Measurements from ENCODE around the gene L3MBTL3.
"Not testable (repeated sequence)": the region's sequence is repeated elsewhere in the genome, so short reads cannot be mapped to it uniquely, and the experiment has no call there.

Gene L3MBTL3

DNA sequence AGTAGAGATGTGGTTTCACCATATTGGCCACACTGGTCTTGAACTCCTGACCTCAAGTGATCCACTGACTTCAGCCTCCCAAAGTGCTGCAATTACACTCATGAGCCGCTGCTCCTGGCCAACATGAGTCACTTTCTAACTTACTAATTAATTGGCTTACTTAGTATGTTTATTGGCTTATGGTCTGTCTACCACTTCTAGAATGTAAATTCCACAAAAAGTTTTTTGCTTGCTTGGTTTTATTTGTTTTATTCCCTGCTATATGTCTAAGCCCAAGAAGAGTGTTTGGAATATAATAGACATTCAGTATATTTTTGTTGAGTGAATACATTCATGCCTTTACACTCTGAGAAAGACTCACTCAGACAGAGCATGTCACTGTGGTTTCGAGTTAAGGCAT is 118.4 kb downstream of the L3MBTL3 start:
- no peak overlapping the region for H3K27ac ChIP-seq
- TF ChIP-seq, protein P1, sequence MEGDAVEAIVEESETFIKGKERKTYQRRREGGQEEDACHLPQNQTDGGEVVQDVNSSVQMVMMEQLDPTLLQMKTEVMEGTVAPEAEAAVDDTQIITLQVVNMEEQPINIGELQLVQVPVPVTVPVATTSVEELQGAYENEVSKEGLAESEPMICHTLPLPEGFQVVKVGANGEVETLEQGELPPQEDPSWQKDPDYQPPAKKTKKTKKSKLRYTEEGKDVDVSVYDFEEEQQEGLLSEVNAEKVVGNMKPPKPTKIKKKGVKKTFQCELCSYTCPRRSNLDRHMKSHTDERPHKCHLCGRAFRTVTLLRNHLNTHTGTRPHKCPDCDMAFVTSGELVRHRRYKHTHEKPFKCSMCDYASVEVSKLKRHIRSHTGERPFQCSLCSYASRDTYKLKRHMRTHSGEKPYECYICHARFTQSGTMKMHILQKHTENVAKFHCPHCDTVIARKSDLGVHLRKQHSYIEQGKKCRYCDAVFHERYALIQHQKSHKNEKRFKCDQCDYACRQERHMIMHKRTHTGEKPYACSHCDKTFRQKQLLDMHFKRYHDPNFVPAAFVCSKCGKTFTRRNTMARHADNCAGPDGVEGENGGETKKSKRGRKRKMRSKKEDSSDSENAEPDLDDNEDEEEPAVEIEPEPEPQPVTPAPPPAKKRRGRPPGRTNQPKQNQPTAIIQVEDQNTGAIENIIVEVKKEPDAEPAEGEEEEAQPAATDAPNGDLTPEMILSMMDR (IDR thresholded peaks at IDR 0.05), result no peak
- no peak for TF ChIP-seq ZFX (IDR thresholded peaks at IDR 0.05; ENCODE audit: borderline replicate concordance)

DNA sequence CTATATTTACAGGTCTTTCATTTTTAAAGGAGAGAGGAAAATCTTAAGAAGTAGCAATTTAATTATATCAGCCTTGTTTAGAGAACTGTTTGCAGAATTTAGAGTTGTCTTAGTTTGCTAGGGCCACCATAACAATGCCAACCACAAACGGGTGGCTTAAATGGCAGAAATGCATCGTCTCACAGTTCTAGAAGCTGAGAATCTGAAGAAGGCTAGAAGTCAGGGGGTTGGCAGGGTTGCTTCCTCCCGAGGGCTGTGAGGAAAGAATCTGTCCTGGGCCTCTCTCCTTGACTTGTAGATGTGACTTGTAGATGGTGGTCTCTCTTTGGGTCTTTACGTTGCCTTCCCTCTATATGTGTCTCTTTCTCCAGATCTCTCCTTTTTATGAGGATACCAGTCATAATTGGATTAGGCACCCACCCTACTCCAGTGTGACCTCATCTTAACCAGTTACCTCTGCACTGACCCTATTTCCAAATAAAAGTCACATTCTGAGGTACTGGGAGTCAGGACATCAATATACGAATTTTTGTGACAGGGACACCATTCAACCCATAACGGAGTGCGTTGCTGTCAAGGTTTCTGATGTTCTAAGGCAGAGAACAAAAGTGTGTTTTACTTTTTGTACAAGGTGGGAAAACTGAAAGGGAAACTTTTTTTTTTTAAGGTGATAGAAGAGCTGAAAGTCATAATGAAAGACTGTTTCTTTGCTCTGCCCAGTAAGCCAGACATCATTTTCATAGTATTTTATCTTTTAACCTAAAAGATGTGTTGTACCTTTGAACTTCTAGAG is 119.9 kb downstream of the L3MBTL3 start:
- TF ChIP-seq, protein P1 (IDR thresholded peaks at IDR 0.05), result no peak
- TF ChIP-seq ZFX (IDR thresholded peaks at IDR 0.05; ENCODE audit: borderline replicate concordance), result no peak
- no peak overlapping the region for H3K27ac ChIP-seq

DNA sequence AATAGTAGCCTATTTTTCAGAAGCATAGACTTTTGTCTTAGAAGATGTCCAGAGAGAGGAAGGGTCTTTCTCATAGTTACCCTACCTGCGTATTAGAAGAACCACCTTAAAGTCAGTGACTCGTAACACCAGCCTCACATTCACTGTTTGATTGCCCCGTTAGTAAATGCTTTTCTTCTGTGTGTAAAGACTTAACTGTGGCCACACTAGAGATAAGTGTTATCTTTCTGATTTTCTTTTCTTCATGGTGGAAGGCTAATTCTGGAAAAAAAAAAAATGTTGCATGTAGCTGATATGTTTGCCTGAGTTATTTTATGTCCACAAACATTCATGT is 120.5 kb downstream of the L3MBTL3 start:
- no peak for TF ChIP-seq ZFX (IDR thresholded peaks at IDR 0.05; ENCODE audit: borderline replicate concordance)
- TF ChIP-seq, protein P1 (IDR thresholded peaks at IDR 0.05), result no peak
- no peak overlapping the region for H3K27ac ChIP-seq

DNA sequence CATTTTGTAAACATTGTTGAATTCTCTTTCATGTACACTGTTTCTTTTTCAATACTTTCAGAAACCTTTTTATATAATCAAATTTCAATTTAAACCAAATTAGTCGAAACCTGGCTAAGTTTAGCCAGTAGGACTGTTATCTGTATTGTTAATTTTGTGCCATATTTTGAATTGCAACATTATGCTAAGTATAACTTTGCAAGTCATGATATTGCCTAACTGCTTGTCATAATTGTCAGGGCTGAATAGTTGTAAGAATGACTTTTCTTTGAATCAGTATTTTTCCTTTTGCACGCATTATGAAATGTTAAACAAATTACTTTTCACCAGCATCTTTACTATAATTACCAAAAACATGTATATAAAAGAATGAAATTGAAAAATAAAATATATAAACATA is 121.7 kb downstream of the L3MBTL3 start:
- TF ChIP-seq ZFX (IDR thresholded peaks at IDR 0.05; ENCODE audit: borderline replicate concordance), result no peak
- TF ChIP-seq, protein P1 (IDR thresholded peaks at IDR 0.05), result no peak
- no peak overlapping the region for H3K27ac ChIP-seq

DNA sequence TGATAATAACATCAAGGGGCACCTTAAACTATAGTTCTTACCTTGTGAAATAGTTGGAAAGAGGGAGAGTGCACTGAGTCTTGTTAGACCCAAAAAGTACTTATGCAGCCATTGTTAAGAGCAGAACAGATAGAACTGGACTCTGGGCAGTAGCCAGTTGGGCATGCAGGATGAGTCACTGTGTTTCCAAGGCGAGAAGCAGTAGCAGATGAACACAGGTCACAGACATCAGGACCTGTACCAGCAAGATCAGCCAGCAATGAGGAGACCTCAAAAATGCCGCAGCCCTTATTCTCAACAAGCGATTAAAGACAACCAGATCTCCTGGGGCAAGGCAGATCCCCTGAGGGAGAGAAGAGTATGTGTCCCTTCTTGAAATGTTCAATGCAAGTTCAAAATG is 125.3 kb downstream of the L3MBTL3 start:
- TF ChIP-seq, protein P1 (IDR thresholded peaks at IDR 0.05), result no peak
- TF ChIP-seq ZFX (IDR thresholded peaks at IDR 0.05; ENCODE audit: borderline replicate concordance), result no peak
- H3K27ac ChIP-seq, result no peak overlapping the region

DNA sequence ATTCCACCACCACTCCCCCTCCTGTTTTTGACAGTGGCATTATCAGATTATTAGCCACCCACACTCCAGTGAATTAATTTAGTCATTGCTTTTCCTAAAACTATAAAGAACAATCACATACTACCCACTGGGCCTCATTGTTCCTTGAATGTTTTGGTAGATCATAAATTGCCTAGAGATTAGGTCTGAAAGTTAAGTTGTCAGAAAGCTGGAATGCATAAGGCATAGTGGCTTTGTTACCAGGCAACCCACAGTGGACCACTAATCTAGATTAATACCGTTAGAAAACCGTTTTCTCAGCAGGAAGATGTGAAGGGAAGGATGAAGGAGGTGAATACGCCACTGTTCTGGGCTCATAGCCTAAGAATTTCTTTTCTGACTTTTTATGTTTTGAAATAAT is 128.7 kb downstream of the L3MBTL3 start:
- TF ChIP-seq, protein P1 (IDR thresholded peaks at IDR 0.05), result no peak
- TF ChIP-seq ZFX (IDR thresholded peaks at IDR 0.05; ENCODE audit: borderline replicate concordance), result no peak

DNA sequence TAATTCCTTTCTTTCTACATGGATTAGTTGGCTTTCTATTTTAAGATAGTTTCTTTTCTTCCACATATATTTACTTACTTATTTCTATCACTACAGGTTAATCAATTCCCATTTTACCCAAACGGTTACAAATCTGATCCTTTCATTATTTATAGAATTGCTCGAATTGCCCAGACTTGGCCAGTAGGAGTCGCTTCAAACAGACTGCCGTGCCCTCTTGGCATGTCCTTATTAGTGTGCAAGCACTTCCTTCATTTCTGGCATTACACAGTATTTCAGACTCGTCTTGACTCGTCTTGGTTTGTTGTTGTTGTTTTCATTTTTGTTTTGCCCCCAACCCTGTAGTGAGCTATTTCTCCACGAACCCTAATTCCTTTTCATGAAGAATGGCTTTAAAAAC is 129.8 kb downstream of the L3MBTL3 start:
- TF ChIP-seq, protein P1 (IDR thresholded peaks at IDR 0.05), result peak; percentile 55
- no peak for TF ChIP-seq ZFX (IDR thresholded peaks at IDR 0.05; ENCODE audit: borderline replicate concordance)

More for the DNA sequence above, 128.7 kb downstream of the L3MBTL3 start:
- no peak overlapping the region for H3K27ac ChIP-seq

DNA sequence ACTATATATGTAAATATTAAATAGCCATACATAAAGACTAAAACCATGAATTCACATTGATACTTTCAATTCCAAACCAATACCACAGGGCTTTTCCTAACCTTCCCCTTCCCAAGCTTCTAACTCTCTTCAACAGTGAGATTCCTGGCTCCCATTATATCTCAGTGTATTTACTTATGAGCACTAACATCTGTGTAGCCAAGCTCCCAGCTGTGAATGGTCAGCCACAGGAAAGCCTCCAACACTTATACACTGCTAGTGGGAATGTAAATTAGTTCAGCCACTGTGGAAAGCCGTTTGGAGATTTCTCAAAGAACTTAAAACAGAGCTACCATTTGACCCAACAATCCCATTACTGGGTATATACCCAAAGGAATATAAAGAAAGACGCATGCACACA is 130.6 kb downstream of the L3MBTL3 start:
- H3K27ac ChIP-seq, result not testable (repeated sequence)

More for the DNA sequence above, 129.8 kb downstream of the L3MBTL3 start:
- no peak overlapping the region for H3K27ac ChIP-seq

Data from 22Rv1 (cell line).